T47D (cell line): ENCODE measurements around the gene TENM3.
A peak's percentile ranks its signal among the peaks of the same experiment; 100 is the strongest.

ENCODE experiments used
- DNase-seq, 2 experiments: peaks; one replicate each; pipeline versions ENCODE4 v3.0.0 to v3.0.0-alpha.2; 2011 to 2012; ENCODE audit warnings: low read depth in 1 of 2, low spot score in 1 of 2
- JUND ChIP-seq: IDR thresholded peaks from 2 replicates; pipeline ENCODE4 v1.6.1; 2012; ENCODE audit warnings: low read depth
- in situ Hi-C: cut with HindIII; loops from 2 replicates; pipeline ENCODE4 v1.10.0; 2016; ENCODE audit warnings: low sequenced_read_pairs, low pct_unique_long_range_greater_than_20kb

The TENM3 gene

DNA sequence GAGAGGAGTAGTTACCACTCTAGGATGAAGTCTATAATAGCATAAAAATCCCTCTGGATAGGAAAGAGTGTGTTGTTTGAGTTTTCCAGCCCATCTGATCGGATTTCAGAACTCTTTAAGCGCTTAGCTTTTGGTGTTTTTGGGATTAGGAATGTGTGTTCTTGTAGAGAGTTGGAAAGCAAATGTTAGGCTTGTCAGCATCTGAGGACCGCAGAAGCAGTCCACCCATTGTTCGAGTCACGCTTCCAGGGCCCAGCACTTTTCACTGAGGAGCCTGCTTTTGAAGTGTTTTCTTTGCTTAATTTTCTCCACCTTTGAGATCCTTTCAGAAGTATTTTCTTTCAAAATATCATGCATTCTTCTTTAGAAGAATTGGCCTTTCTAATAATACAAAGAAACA is 306.2 kb downstream of the TENM3 start:
- in situ Hi-C loops = no loop called here
- no peak for DNase-seq
- no peak for TF ChIP-seq JUND

DNA sequence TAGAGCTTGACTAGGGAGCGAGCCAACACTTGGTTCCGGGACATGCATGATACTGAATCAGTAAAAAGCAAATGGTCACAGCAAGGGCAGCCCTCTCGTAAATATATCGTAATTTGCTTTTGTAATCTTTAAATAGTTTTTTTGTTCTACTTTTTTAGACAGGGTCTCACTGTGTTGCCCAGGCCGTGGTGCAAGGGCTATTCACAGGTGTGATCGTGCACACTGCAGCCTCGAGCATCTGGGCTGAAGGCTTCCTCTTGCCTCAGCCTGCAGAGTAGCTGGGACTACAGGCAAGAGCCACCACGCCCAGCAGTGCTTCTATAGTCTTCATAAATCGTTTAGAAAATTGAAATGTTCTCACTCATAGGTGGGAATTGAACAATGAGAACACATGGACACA is 309.7 kb downstream of the TENM3 start:
- in situ Hi-C loops = no loop called here
- DNase-seq = no peak
- no peak for TF ChIP-seq JUND

DNA sequence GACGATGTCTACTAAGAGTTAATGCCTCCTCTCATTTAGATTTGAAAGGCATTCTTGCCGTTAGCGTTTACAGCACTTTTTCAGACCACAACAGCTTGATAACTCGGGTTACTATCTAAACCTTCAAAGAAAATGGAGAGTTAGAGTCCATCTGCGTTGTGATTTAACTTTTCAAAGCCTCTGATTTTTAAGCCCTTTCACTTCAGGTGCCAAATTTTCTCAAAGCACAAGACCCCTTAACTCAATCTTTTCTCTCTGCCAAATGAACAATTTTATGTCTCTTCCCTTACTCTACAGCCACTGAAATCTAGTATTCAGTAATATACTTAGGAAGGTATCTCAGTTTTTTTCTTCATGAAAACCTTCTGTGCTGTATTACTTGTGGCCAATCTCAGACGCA is 310.5 kb downstream of the TENM3 start:
- DNase-seq = no peak
- TF ChIP-seq JUND = no peak
- in situ Hi-C loops = no loop called here

DNA sequence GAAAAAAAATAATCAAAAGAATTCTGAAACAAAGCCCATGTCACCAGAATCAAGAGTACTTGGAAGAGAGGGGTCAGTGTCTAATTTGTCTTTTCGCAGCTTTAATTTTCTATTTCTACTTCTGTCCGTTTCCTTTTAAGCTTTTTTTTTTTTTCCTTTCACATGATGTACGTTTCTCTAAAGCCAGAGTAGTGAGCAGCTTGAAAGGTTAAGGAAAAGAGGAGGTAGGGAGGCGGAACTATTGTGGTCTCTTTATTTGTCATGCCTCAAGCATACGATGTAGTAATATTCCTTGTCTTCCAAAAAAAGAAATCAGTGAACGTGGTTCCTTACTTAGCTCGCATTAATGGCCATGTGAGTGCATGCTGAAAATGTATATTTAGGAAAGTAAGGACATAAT is 311.5 kb downstream of the TENM3 start:
- in situ Hi-C loops = no loop called here
- no peak for DNase-seq
- no peak for TF ChIP-seq JUND

DNA sequence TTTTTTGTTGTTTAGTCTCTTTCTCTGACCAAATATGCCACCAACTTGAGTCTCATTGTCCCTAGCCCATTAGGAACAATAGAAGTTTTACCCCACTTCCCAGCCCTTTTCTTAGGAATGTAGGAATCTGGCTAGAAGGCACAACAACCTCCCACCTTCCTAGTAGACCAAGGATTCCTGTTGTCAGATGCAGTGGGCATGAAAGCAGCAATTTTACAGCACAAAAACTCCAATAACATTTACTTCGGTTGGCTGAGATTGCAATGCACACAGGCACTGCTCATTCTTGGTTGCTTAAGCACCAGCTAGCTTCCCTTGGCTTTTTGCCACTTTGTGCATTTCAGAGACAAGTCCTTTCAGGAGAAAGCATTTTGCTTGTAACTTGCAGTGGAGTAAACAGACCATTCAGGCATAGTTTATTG is 312.8 kb downstream of the TENM3 start:
- peak in 1 of 2 experiments; percentile 57 for DNase-seq
- no peak for TF ChIP-seq JUND
- in situ Hi-C loops = no loop called here

DNA sequence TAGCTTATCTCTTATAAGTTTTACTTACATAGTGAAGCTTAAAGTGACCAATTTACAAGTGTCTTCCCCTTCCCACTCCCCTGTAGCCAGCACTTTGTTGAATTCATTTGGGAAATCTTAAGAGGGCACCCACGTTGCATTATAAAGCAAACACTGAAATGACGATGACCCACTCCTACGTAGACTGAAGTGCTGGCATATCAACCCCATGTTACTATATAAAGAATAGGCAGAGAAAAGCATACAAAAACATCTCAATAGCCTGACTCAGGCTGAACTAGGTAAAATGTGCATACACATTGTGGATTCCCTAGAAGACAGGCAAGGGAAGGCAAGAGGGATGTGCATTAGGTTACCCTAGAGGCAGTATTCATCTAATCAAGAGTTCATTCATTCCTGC is 313.4 kb downstream of the TENM3 start:
- in situ Hi-C loops = no loop called here
- DNase-seq = no peak
- no peak for TF ChIP-seq JUND

DNA sequence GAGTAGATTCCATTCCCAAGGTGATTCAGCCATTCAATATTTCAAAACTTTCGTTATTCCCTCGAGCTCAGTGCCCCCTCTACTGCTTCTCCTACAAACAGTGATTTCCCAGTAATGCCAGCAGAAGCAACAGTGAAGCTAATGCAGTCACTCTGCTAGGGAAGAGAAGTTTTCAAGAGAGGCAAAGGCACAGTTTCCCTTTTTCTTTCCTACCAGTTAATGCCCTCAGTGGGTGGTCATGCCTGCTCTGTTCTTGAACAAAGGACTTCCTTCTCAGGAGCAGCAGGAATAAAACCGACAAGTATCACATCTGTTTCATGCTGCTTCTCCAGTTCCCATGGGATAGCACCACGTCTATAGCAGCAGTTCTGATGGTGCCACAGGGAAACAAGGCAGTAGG is 317.2 kb downstream of the TENM3 start:
- in situ Hi-C loops = no loop called here
- TF ChIP-seq JUND = no peak
- DNase-seq = no peak

DNA sequence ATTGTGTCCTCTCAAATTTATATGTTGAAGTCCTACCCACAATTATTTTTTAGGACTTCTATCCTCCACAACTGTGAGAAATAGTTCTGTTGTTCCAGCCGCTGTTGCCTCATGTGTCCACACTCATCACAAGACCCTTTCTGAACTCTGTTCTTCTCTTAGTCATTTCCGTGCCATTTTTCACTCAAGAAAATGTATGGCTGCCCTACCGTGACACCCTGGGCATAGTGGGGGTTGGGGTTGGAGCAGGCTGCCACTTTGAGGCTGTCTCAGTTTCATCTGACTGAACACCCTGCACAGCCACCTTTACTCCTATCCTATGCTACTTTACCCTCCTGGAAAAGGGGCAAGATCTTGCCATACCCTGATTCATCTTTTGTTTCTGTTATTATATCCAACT is 319.1 kb downstream of the TENM3 start:
- in situ Hi-C loops = no loop called here
- no peak for TF ChIP-seq JUND
- no peak for DNase-seq

DNA sequence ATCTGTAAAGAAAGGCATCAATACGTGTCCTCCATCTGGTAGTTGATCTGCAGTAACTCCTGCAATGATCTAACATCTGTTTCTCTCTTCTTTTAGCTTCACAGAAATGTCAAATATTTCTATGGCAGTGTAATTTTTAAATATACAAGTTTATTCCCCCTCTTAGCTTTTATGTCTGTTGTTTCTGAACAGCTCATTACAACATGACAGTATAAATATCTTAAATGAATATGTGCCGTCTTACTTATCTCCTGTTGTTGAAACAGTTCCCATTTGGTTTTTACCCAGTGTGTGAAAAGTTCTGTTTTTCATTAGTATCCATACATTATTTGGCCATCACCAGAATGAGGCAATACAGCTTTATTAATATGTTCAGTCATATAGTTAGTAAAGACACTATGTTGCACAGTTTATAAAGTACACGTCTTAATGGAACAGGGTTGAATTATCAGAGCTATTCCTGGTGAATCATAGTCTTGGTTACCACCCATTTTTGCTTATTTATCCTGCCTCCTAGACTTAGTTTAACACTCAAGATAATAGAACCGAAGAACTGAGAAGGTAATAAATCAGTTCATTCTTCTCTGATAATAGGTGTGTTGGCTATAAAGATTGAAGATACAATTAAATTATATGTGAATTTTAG is 321.6 kb downstream of the TENM3 start:
- in situ Hi-C loops = no loop called here
- TF ChIP-seq JUND = no peak

DNA sequence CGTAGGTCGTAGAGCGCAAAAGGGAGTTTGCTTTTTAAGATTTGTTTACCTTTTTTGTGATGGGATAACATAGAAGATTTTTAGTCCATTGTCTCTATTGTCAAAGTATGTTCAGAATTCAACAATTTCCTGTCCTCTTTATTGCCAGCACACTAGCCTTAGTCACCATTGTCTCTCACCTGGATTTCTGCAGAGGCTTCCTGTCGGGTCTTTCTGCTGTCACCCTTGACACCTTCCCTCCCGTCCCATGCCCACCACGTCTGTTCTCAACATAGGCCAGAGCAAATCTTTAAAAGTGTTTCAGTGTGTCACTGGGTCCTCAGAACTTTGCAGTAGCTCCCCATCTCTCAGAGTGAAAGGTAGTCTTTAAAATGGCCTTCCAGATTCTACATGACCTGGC is 323.9 kb downstream of the TENM3 start:
- DNase-seq = no peak
- TF ChIP-seq JUND = no peak
- in situ Hi-C loops = no loop called here

More for the DNA sequence above, 321.6 kb downstream of the TENM3 start:
- DNase-seq = no peak

DNA sequence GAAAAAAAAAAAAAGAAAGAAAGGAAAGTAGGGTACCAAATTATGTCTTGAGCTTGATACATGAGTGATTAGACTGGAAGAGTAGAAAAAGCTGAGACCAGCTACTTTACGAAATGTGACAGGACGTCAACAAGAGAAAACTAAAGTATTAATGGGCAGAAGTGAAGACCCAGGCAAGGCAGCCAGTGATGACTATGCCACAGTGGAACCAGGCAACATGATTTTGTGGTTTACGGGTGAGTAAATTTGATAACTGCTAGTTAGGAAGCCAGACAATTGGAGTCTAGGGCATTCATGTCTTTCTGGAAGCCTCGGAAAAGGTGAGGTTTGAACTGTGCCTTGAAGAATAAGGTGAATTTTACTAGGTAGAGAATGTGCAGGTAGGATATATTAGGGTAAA is 326.4 kb downstream of the TENM3 start:
- no peak for DNase-seq
- in situ Hi-C loops = no loop called here
- TF ChIP-seq JUND = no peak

DNA sequence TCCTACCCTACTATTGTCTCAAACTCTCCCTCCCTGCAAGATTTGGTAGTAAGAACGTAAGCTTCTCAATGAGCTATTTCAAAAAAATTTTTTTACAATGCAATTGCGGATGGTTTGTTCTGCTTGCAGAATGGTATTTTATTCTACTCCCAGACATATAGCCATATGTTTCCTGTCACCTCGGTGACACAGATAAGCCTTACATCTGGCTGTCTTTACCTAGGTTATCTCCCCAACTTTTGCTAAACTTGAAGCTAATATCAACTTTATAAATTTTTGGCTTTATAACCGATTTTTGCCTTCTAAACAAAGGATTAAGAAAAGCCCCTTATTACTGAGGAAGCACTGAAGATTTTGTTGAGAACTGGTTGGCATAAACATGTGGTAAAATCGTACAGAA is 331.5 kb downstream of the TENM3 start:
- no peak for TF ChIP-seq JUND
- no peak for DNase-seq
- in situ Hi-C loops = no loop called here

DNA sequence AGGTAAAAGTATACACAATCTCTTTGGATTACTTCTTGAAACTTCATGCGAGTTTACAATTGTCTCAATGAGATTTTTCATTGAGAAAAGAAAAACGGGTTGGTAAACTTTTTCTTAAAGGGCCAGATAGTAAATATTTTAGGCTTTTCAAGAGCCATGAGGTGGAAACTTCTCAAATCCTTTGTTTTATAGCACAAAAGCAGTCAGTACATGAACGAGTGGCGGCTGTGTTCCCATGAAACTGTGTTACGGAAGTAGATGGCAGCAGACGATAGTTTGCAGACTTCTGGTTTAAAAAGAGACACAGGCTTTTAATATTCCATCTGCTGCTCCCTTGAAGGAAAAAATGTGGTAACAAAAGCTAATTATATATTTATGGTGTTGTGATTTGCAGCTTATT is 332.0 kb downstream of the TENM3 start:
- TF ChIP-seq JUND = no peak
- no peak for DNase-seq
- in situ Hi-C loops = no loop called here

DNA sequence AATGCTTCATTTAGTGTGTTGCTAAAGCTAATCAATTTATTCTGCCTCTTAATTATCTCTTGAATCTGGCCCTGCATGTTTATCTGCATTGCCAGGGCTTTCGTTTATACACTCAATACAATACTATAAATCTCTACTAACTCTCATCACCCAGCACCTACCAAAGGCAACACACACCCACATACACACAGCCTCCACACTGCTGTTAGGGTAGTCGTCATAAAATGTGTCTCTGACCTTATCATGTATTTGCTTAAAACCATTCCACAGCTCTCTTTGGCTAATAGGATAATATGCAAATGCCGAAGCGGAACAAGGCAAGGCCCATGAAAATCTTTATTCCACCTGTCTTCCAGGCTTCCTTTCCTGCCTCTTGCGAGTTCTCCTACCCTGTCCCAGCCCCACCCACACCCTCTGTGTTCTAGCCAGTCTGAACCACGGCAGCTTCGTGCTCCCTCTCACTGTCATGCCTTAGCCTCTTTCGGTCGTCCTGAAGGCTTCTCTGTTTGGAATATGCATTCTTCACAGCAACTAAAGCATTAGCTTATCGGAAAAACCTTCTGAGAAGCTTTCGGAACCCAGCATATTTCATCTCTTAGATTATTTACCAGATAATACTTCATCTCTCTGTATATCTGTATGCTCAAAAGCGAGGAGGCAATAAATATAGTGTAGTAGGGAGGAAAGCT is 333.5 kb downstream of the TENM3 start:
- in situ Hi-C loops = no loop called here
- TF ChIP-seq JUND = no peak
- DNase-seq = peak in 1 of 2 experiments; percentile 12
